HG03460 (cell line): ENCODE data around the gene PEX13.
"Not testable (repeated sequence)": the region's sequence is repeated elsewhere in the genome, so short reads cannot be mapped to it uniquely, and the experiment has no call there.

Source experiments
- ATAC-seq: cut with Tn5 transposase; IDR thresholded peaks from one replicate; pipeline ENCODE4 v1.9.1; 2021; ENCODE audit not compliant: unreplicated experiment

PEX13 gene

GRCh38 chr2:61006486-61007105 is 10.9 kb upstream of the PEX13 start:
- no peak for ATAC-seq

DNA sequence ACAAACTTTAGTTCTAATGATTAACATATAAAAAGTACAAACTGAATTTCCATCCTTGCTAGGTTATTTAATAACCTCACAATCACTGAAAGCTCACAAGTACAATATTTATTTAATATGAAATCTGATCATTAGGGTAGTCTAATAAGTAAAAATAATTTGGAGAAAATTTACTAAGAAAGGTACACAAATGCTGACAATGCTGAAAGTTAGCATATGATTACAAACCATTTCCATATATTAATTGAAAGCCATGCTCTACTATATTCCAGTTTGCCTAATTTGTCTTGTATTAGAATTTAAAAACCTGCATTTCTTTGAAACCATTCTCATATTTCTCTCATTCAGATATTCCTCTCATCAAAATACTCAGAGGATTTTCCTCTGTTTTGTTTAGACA is 8.2 kb upstream of the PEX13 start:
- no peak for ATAC-seq

GRCh38 chr2:61011678-61012077 is 5.8 kb upstream of the PEX13 start:
- ATAC-seq, result no peak

- ATAC-seq, result not testable (repeated sequence)
Measured at GRCh38 chr2:61012303-61012702, 5.2 kb upstream of the PEX13 start.

GRCh38 chr2:61013382-61013781 is 4.1 kb upstream of the PEX13 start:
- no peak for ATAC-seq

DNA sequence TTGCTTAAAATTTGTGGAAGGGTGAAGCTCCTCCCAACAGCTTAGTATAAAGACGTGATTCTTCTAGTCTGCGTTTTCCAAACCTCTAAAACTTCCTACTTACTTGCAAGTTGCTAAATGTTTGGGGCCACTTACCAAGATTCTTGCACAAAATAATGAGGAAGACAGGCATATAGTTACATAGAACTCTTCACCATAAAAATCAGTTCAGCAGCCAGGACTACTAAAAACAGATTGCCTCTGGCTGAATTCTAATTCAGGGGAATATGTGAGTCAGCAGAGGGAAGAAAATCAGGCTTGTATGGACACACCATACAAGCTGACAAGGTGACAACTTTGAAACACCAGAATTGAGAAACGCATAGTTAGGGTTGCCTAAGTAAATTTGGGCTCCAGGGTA is 2.8 kb upstream of the PEX13 start:
- no peak for ATAC-seq

GRCh38 chr2:61015976-61016375 is 1.5 kb upstream of the PEX13 start:
- ATAC-seq, result no peak

DNA sequence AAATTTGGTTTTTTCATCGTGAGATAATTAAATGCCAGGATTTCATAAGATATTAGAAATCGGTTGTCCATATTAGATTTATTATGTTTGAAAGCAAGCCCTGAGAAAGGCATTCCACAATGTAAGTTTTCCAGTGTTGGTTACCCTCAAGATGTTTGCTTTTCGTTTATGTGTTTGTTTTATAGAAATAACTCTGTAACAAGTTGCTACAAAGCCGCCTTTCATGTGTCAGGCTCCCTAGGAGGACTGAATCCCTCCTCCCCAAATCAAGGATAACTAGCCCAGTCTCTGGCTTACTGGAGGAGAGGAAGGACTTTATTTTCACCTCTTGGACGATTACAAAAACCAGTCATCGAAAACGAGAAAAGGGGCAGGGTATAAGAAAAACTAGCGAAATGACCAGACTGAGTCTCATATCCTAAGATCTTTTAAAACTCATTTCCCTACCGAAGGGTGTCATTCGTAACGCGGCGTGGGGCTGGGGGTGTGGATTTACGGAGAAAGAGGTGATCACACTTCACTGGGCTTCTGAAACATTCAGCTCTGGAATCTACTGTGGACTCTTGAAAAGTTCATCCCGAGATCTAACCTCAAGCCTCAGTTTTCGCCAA is 1.0 kb upstream of the PEX13 start:
- ATAC-seq, result peak; percentile 13

DNA sequence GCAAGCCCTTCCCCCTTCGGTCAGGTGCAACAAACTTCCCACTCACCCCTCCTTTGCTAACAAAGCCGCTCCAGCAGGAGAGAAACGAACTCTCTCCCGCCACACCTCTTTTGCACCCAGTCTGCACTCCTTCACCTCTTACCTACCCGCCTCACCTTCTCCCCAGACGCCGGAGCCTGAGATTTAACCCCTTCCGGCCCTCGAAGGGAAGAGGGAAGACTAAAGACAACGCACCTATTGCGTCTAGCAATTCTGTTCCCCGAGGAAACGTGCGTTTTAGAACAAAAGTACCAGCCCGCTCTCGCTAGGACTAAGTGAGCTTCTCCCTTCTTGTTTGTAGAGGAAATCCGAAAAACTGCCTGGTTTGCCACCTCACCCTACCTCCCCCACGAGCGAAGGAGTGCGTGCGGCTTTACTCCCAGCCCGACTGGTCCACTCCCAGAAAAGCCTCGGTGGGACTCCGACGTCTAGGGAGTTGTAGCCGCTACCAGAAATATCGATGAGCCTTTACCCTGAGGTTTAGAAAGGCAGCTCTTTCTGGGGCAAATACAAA is 441 bp upstream of the PEX13 start:
- peak; percentile 69 for ATAC-seq

DNA sequence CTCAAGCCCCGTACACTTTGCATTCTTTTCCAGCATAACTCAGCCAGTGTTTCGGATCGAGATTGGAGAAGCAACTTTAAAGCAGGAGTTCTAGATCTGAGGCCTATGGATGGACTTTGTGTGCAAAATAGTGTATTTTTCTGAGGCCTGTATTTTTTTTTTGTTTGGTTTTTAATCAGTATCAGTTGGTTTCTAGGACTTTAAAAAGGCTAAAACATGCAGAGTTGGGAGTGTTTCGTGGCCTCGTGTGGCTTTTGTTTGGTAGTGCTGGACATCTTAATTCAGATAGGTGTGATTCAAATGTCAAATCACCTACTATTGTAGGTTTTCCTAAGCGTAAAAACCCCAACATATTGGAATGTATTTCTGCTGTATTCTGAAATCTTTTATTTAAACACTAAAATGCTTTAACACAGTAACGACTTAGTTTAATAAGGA is 817 bp downstream of the PEX13 start:
- no peak for ATAC-seq

GRCh38 chr2:61018798-61019197 is 1.3 kb downstream of the PEX13 start:
- no peak for ATAC-seq

- ATAC-seq, result no peak
Measured at GRCh38 chr2:61021228-61021660, 3.7 kb downstream of the PEX13 start.

DNA sequence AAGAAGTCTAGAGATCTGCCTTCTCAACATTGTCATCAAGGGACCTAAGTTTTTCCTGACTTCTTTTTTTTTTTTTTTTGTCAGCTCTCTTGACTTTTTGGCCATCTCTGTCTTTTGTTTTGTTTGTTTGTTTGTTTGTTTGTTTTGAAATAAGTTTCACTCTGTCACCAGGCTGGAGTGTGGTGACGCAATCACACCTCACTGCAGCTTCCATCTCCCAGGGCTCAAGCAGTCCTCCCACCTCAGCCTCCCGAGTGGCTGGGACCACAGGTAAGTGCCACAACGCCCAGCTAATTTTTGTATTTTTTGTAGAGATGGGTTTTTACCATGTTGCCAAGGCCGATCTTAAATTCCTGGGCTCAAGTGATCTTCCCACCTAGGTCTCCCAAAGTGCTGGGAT is 6.2 kb downstream of the PEX13 start:
- ATAC-seq, result no peak

DNA sequence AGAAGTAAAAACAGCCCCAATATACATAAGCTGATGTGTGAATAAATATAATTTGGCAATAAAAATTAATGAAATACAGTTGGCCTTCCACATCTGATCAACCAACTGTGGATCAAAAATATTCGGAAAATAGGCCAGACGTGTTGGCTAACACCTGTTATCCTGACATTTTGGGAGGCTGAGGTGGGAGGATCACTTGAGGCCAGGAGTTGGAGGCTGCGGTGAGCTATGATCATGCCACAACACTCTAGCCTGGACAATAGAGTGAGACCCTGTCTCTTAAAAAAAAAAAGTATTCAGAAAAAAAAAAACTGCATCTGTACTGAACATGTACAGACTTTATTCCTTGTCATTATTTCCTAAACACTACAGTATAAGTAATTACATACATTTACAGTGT is 12.0 kb downstream of the PEX13 start:
- no peak for ATAC-seq

DNA sequence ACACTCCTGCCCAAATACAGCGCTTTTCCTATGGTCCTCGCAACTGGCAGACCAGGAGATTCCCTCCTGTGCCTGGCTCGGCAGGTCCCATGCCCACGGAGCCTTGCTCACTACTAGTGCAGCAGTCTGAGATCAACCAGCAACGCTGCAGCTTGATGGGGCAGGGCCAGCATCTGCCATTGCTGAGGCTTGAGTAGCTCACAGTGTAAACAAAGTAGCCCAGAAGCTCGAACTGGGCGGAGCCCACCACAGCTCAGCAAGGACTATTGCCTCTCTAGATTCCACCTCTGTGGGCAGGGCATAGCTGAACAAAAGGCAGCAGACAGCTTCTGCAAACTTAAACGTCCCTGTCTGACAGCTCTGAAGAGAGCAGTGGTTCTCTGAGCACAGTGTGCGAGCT is 17.1 kb downstream of the PEX13 start:
- ATAC-seq, result not testable (repeated sequence)

GRCh38 chr2:61036643-61037042 is 19.1 kb downstream of the PEX13 start:
- ATAC-seq, result not testable (repeated sequence)

GRCh38 chr2:61042807-61043206 is 25.3 kb downstream of the PEX13 start:
- ATAC-seq, result no peak

- ATAC-seq, result no peak
Measured at GRCh38 chr2:61044636-61045035, 27.1 kb downstream of the PEX13 start.

DNA sequence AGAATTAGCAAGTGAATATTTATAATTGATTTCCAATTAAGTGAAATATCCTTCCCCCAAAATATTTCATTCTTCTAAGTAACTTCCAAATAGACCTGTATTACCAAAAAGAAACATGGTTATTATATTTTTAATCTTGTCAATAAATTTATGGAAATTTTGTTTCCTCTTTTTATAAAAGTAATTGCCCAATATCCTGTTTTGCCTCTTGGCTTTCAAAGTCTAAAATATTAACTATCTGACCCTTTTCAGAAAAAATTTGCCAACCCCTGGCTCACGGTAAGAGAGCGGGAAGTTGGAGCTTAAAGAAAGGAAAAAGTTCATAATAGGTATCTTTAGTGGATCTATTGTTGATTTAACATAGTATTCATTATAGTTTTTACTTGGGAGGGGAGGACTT is 27.7 kb downstream of the PEX13 start:
- no peak for ATAC-seq

DNA sequence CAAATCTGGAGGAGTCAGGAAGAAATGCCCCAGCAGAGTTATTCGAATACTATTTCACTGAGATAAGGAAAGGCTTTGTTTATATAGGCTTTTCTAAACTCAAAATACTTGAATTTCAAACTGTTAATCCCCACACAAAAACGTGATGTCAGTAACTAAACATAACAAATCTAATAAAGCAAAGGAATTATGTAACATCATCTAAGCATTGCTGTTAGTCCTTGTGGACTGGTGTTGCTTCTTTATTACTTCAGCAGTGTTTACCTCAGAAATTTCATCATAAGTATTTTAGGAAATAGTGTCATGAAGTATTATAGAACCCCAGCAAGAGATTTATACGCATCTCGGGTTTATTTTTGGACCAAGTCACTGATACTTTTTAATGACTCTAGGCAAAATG is 28.5 kb downstream of the PEX13 start:
- no peak for ATAC-seq

DNA sequence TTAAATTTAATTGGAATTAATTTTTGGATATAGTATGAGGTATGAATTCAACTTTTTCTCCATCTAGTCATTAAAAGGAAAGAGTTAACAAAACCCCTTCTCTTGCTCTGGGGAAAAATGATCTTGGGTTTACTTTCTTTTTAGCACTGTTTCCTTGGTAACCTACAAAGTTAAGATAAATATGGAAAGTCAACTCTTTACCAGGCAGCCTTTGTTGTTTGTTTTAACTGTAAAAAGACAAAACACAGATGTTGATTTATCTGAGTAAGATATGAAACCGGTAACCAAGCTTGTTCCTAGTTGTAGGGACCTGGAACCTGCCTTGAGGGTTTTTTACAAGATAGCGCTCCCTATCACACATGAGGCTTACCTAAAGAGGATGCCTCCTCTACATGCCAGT is 38.0 kb downstream of the PEX13 start:
- ATAC-seq, result no peak

- no peak for ATAC-seq
Measured at GRCh38 chr2:61057562-61057961, 40.0 kb downstream of the PEX13 start.

DNA sequence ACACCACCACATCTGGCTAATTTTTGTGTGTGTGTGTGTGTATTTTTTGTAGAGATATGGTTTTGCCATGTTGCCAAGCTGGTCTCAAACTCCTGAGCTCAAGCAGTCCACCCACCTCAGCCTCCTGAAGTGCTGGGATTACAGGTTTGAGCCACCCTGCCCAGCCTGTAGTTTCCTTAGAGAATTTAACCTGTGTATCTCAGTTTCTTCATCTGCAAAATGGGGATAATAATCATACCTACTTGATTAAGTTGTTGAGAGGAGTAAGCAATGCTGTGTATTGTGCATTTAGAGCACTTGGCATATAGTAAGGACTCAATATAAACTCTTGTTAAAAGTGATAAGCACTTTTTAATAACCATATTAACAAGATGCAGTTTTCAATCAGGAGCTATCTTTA is 41.9 kb downstream of the PEX13 start:
- ATAC-seq, result no peak
